A549 (cell line): ENCODE measurements around the gene CDC42EP4. TPM values are rescaled to one million over a fixed set of nuclear protein-coding genes. Genes with fewer than 3 reads are reported as not detected.

Experiments
- ATAC-seq, 2 experiments: fragments of 200-7000 bp in 1 of 2; fragments of >200 bp in 1 of 2; cut with Nextera tagmentation in 1 of 2; cut with Tn5 transposase in 1 of 2; 3 replicates each; pipeline versions ENCODE4 v1.8.0 to v1.9.1; 2018 to 2020; ENCODE audit warnings: mild to moderate bottlenecking in 1 of 2, moderate library complexity in 1 of 2
- CTCF ChIA-PET: fragments of 300-600 bp; sonication (Branson Sonifier 250); formaldehyde crosslinking; extraction: SDS; loops from one replicate; lab custom pipeline; 2021; ENCODE audit warnings: antibody characterized with exemption, inconsistent platforms; lab: Yijun Ruan, JAX
- POLR2A ChIA-PET: fragments of 350-600 bp; formaldehyde crosslinking; extraction: SDS; loops from one replicate; lab custom pipeline; 2021; ENCODE audit warnings: antibody characterized with exemption, inconsistent platforms; lab: Yijun Ruan, JAX
- DNase-seq, 2 experiments: peaks; one replicate each; pipeline versions ENCODE4 v3.0.0 to v3.0.0-alpha.2; 2011 to 2016; ENCODE audit warnings: low read depth in 1 of 2, low spot score in 1 of 2
- FAIRE-seq: peaks from 2 replicates; lab custom pipeline; 2011; peaks lifted over from hg19 to GRCh38; lab: Jason Lieb, UNC
- H3K27ac ChIP-seq, 2 experiments: fragments of >200 bp; sonication (Bioruptor Twin); formaldehyde crosslinking; 3 replicates each; pipeline ENCODE4 v1.5.1; 2016 to 2017
- H3K4me1 ChIP-seq: fragments of >200 bp; sonication (Bioruptor Twin); formaldehyde crosslinking; 3 replicates; pipeline ENCODE4 v1.6.1; 2016
- H3K4me2 ChIP-seq: fragments of >200 bp; sonication (Bioruptor Twin); formaldehyde crosslinking; 3 replicates; pipeline ENCODE4 v1.6.1; 2016
- H3K4me3 ChIP-seq: fragments of >200 bp; sonication (Bioruptor Twin); formaldehyde crosslinking; 3 replicates; pipeline ENCODE4 v1.5.1; 2016
- H3K9me3 ChIP-seq: fragments of >200 bp; sonication (Bioruptor Twin); formaldehyde crosslinking; 3 replicates; pipeline ENCODE4 v1.6.1; 2016
- CBX8 ChIP-seq: fragments of 200-600 bp; sonication (generic); IDR thresholded peaks from 2 replicates; pipeline ENCODE4 v1.6.1; 2016
- CEBPB ChIP-seq, 2 experiments: fragments of >200 bp in 1 of 2; sonication (Bioruptor Twin) in 1 of 2; formaldehyde crosslinking in 1 of 2; IDR thresholded peaks; 2 replicates each; pipeline ENCODE4 v1.6.1; 2012 to 2016
- CHD2 ChIP-seq: fragments of 150-350 bp; IDR thresholded peaks from 2 replicates; pipeline ENCODE4 v1.6.1; 2014; ENCODE audit warnings: low read length; ENCODE audit not compliant: partially characterized antibody
- CHD4 ChIP-seq: fragments of 200-600 bp; sonication (generic); IDR thresholded peaks from 2 replicates; pipeline ENCODE4 v1.6.1; 2016; ENCODE audit warnings: antibody characterized with exemption, mild to moderate bottlenecking, borderline replicate concordance
- E2F6 ChIP-seq: IDR thresholded peaks from 2 replicates; pipeline ENCODE4 v1.6.1; 2012; ENCODE audit warnings: low read depth, borderline replicate concordance
- EHMT2 ChIP-seq: fragments of 200-600 bp; sonication (generic); IDR thresholded peaks from 2 replicates; pipeline ENCODE4 v1.6.1; 2016; ENCODE audit warnings: antibody characterized with exemption, low read depth, mild to moderate bottlenecking, moderate library complexity
- ESRRA ChIP-seq: fragments of 150-350 bp; IDR thresholded peaks from 2 replicates; pipeline ENCODE4 v1.6.1; 2014; ENCODE audit warnings: mild to moderate bottlenecking, low read length, borderline replicate concordance
- FOXS1 ChIP-seq: fragments of 250-450 bp; sonication (Bioruptor Pico); IDR thresholded peaks from 2 replicates; pipeline ENCODE4 v1.5.0; 2020; ENCODE audit warnings: mild to moderate bottlenecking, moderate library complexity
- HDAC2 ChIP-seq: fragments of 200-600 bp; sonication (generic); IDR thresholded peaks from 2 replicates; pipeline ENCODE4 v1.6.1; 2016
- HES2 ChIP-seq: fragments of >200 bp; sonication (Bioruptor Twin); formaldehyde crosslinking; IDR thresholded peaks from 2 replicates; pipeline ENCODE4 v1.6.1; 2016
- HMGXB4 ChIP-seq: fragments of 250-450 bp; sonication (Bioruptor Pico); IDR thresholded peaks from 2 replicates; pipeline ENCODE4 v1.5.0; 2021; ENCODE audit warnings: mild to moderate bottlenecking, moderate library complexity, borderline replicate concordance
- JUNB ChIP-seq: fragments of >200 bp; sonication (Bioruptor Twin); formaldehyde crosslinking; IDR thresholded peaks from 2 replicates; pipeline ENCODE4 v1.6.1; 2016
- MAZ ChIP-seq: fragments of 150-350 bp; IDR thresholded peaks from 2 replicates; pipeline ENCODE4 v1.6.1; 2014; ENCODE audit warnings: antibody characterized with exemption, low read depth, low read length, borderline replicate concordance
- RAD21 ChIP-seq, 2 experiments: fragments of >200 bp in 1 of 2; sonication (Bioruptor Twin) in 1 of 2; formaldehyde crosslinking in 1 of 2; IDR thresholded peaks in 1 of 2; conservative IDR thresholded peaks in 1 of 2; 2 replicates in 1 of 2; 3 replicates in 1 of 2; pipeline ENCODE4 v1.6.1; 2012 to 2018; ENCODE audit warnings: inconsistent platforms in 1 of 2
- ZSCAN20 ChIP-seq: fragments of 250-450 bp; sonication (Bioruptor Pico); IDR thresholded peaks from 2 replicates; pipeline ENCODE4 v1.8.0; 2022; ENCODE audit warnings: mild to moderate bottlenecking, moderate library complexity
- WGBS: methylation state at CpG from one replicate; pipeline ENCODE4 v1.1.6; 2017; ENCODE audit errors: missing lambda C conversion rate; 5-methylcytosine and 5-hydroxymethylcytosine counted together
- polyA plus RNA-seq, 4 experiments: library from polyadenylated mRNA; depleted of rRNA in 3 of 4; stranded (reverse); fragments of >200 nt; fragmentation: RNase III in 1 of 4; extraction: RNeasy Plus Mini Kit Qiagen cat#74134 plus additional on column Dnase treatment in 1 of 4; gene quantifications; 2 replicates in 3 of 4; 3 replicates in 1 of 4; pipeline ENCODE4 v1.2.3, GENCODE V29; 2011 to 2017
- TF ChIP-seq, protein P1 (sequence below): fragments of 200-600 bp; sonication (generic); IDR thresholded peaks from 2 replicates; pipeline ENCODE4 v1.6.1; 2016; ENCODE audit warnings: antibody characterized with exemption, mild to moderate bottlenecking, moderate library complexity
- TF ChIP-seq, protein P2 (sequence below): IDR thresholded peaks from 2 replicates; pipeline ENCODE4 v1.6.1; 2012

CDC42EP4 gene
- polyA plus RNA-seq, 2 of the 4 experiments (the other 2 are of a cell fraction), result 33.8 to 65.7 TPM

GRCh38 chr17:73267648-73268537, 43.9 kb downstream of the CDC42EP4 start:
- TF ChIP-seq ZSCAN20, result no peak
- TF ChIP-seq CBX8, result no peak
- TF ChIP-seq HMGXB4 (CRISPR knock-in tag), result no peak
- TF ChIP-seq CHD4, result no peak
- TF ChIP-seq FOXS1, result no peak
- TF ChIP-seq HDAC2, result no peak
- no peak for TF ChIP-seq E2F6
- TF ChIP-seq JUNB, result no peak
- ChIA-PET POLR2A (interaction anchor here (1.0 to 1.8 kb wide), 2 partner anchors 40 to 43 kb away, joined by 3 to 7 read pairs; no protein-coding TSS in a partner anchor), CTCF (interaction anchor here (1.0 to 24.4 kb wide), 8 partner anchors 9 to 935 kb away, joined by 3 to 975 read pairs (median 4); no protein-coding TSS in a partner anchor)
- Histone ChIP-seq H3K4me1 (no peaks in the 10 kb centered on the region), H3K4me2 (no peak overlapping the region), H3K9me3 (0 out of 3 replicates have a peak, but pooled peaks cover 4% of the 10 kb centered on the region), H3K27ac (no peak overlapping the region), H3K4me3 (no peak overlapping the region)
- FAIRE-seq, result no peak
- no peak for DNase-seq
- ATAC-seq, result peak; percentile 20 to 30; a peak in 3 of 6 replicates
- 64% methylated on average over 11 of the region's 11 CpGs for WGBS

DNA sequence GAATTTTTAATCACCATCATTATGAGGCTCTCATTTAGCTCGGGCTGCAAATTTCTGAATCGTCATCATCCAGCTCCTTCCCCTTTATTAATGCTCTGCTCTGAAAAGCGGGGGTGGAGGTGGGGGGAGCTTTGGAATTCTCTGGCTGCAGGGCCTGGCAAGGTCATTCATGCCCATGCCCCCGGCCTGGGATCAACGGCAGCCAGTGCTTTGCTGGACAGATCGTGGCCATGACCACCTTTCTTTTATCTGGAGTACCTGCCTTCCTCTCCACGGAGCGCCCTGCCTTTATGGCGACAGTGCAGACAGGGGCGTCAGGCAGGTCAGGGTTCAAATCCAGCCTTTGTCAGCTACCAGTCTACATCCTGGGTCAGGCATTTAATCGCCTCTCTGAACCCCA, 45.0 kb downstream of the CDC42EP4 start:
- ATAC-seq (no peak), FAIRE-seq (no peak), DNase-seq (no peak)
- Histone ChIP-seq H3K4me2 (no peak overlapping the region), H3K4me1 (no peaks in the 10 kb centered on the region), H3K27ac (no peak overlapping the region), H3K9me3 (0 out of 3 replicates have a peak, but pooled peaks cover 4% of the 10 kb centered on the region), H3K4me3 (no peak overlapping the region)
- 81% methylated on average over 11 of the region's 11 CpGs for WGBS
- POLR2A ChIA-PET, result interaction anchor here (1.8 kb wide), 1 partner anchor 44 kb away, joined by 7 read pairs; no protein-coding TSS in a partner anchor
- CTCF ChIA-PET, result interaction anchor here (1.0 to 24.4 kb wide), 7 partner anchors 12 to 936 kb away, joined by 3 to 975 read pairs (median 4); no protein-coding TSS in a partner anchor
- TF ChIP-seq EHMT2 (no peak), CHD2 (no peak), CBX8 (no peak), ZSCAN20 (no peak), RAD21 (conservative IDR thresholded peaks at IDR 0.05 in 1 of 2, IDR thresholded peaks at IDR 0.05 in 1 of 2) (no peak), ESRRA (no peak), HES2 (no peak), CEBPB (IDR thresholded peaks at IDR 0.05) (no peak), MAZ (no peak)
- TF ChIP-seq, protein P1, sequence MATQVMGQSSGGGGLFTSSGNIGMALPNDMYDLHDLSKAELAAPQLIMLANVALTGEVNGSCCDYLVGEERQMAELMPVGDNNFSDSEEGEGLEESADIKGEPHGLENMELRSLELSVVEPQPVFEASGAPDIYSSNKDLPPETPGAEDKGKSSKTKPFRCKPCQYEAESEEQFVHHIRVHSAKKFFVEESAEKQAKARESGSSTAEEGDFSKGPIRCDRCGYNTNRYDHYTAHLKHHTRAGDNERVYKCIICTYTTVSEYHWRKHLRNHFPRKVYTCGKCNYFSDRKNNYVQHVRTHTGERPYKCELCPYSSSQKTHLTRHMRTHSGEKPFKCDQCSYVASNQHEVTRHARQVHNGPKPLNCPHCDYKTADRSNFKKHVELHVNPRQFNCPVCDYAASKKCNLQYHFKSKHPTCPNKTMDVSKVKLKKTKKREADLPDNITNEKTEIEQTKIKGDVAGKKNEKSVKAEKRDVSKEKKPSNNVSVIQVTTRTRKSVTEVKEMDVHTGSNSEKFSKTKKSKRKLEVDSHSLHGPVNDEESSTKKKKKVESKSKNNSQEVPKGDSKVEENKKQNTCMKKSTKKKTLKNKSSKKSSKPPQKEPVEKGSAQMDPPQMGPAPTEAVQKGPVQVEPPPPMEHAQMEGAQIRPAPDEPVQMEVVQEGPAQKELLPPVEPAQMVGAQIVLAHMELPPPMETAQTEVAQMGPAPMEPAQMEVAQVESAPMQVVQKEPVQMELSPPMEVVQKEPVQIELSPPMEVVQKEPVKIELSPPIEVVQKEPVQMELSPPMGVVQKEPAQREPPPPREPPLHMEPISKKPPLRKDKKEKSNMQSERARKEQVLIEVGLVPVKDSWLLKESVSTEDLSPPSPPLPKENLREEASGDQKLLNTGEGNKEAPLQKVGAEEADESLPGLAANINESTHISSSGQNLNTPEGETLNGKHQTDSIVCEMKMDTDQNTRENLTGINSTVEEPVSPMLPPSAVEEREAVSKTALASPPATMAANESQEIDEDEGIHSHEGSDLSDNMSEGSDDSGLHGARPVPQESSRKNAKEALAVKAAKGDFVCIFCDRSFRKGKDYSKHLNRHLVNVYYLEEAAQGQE, result no peak
- TF ChIP-seq, protein P2, sequence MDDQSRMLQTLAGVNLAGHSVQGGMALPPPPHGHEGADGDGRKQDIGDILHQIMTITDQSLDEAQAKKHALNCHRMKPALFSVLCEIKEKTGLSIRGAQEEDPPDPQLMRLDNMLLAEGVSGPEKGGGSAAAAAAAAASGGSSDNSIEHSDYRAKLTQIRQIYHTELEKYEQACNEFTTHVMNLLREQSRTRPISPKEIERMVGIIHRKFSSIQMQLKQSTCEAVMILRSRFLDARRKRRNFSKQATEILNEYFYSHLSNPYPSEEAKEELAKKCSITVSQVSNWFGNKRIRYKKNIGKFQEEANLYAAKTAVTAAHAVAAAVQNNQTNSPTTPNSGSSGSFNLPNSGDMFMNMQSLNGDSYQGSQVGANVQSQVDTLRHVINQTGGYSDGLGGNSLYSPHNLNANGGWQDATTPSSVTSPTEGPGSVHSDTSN, result no peak
